Activated gamma-delta T cell treated with Interleukin-2 at 50 U/mL for 16 hours (primary cell): Measurements from ENCODE around the gene SPP2.

ENCODE experiments used
- DNase-seq: peaks from one replicate; pipeline ENCODE4 v3.0.0-alpha.2; 2020

SPP2 gene

GRCh38 chr2:234096164-234096563 is 45.7 kb downstream of the SPP2 start:
- no peak for DNase-seq

GRCh38 chr2:234098681-234099080 is 48.2 kb downstream of the SPP2 start:
- DNase-seq: no peak

GRCh38 chr2:234099266-234099665 is 48.8 kb downstream of the SPP2 start:
- DNase-seq: no peak

GRCh38 chr2:234100686-234101085 is 50.2 kb downstream of the SPP2 start:
- no peak for DNase-seq

- DNase-seq: no peak
Observed at GRCh38 chr2:234102112-234102511, 51.6 kb downstream of the SPP2 start.

GRCh38 chr2:234107861-234108260 is 57.4 kb downstream of the SPP2 start:
- DNase-seq: no peak

GRCh38 chr2:234109321-234109720 is 58.8 kb downstream of the SPP2 start:
- no peak for DNase-seq

- DNase-seq: no peak
Observed at GRCh38 chr2:234110219-234110618, 59.7 kb downstream of the SPP2 start.

- no peak for DNase-seq
Observed at GRCh38 chr2:234111523-234111922, 61.0 kb downstream of the SPP2 start.

- no peak for DNase-seq
Observed at GRCh38 chr2:234116010-234116409, 65.5 kb downstream of the SPP2 start.

GRCh38 chr2:234121999-234122398 is 71.5 kb downstream of the SPP2 start:
- DNase-seq: no peak

- DNase-seq: no peak
Observed at GRCh38 chr2:234125451-234126145, 75.1 kb downstream of the SPP2 start.

- DNase-seq: no peak
Observed at GRCh38 chr2:234126146-234126470, 75.6 kb downstream of the SPP2 start.
